HEK293T (cell line): ENCODE results near the gene MTCL3.

Experiments used
- FOXA1 ChIP-seq: fragments of 450-650 bp; IDR thresholded peaks from 2 replicates; pipeline ENCODE4 v1.6.1; 2016; ENCODE audit warnings: mild to moderate bottlenecking
- FOXK2 ChIP-seq: fragments of 450-650 bp; IDR thresholded peaks from 2 replicates; pipeline ENCODE4 v1.6.1; 2016; ENCODE audit warnings: mild to moderate bottlenecking
- FOXM1 ChIP-seq: fragments of 450-650 bp; IDR thresholded peaks from 2 replicates; pipeline ENCODE4 v1.6.1; 2017; ENCODE audit warnings: mild to moderate bottlenecking, borderline replicate concordance
- PKNOX1 ChIP-seq: fragments of 450-650 bp; IDR thresholded peaks from 2 replicates; pipeline ENCODE4 v1.6.1; 2016
- SUZ12 ChIP-seq: fragments of 450-650 bp; IDR thresholded peaks from 2 replicates; pipeline ENCODE4 v1.6.1; 2016; ENCODE audit warnings: mild to moderate bottlenecking

DNA sequence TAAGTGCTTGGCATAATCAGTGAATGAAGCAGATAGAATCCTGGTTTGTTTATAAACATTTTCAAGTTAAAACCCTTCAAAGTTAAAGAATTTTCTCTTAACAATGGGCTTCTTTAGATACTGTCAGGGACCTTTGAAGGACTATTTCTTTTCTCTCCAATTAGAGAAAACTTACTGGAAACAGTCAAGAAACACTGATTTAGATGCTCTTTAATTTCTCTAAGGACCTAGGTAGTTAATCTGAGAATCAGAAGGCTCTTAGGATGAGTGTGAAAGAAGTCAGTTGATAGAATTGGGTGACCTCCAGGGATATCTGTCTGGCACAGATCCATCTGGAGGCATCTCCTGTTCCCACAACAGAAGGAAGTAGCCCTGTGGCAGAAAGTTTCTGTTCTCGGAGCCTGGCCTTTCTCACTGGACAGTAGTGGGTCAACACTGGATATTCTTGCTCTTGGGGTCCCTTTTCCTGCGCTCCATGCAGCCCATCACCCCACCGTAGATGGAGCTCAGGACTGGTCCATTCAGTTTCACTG lies 82.5 kb downstream of the MTCL3 start:
- TF ChIP-seq FOXK2 (no peak), SUZ12 (no peak), FOXM1 (no peak), PKNOX1 (no peak), FOXA1 (no peak)
